HG02610 (cell line): Measurements from ENCODE around the gene DAB2IP.

Experiments used
- ATAC-seq: cut with Tn5 transposase; IDR thresholded peaks from one replicate; pipeline ENCODE4 v1.9.1; 2021; ENCODE audit warnings: mild to moderate bottlenecking, moderate library complexity; ENCODE audit not compliant: unreplicated experiment

The DAB2IP gene

GRCh38 chr9:121625590-121625989 is 25.8 kb upstream of the DAB2IP start:
- no peak for ATAC-seq

DNA sequence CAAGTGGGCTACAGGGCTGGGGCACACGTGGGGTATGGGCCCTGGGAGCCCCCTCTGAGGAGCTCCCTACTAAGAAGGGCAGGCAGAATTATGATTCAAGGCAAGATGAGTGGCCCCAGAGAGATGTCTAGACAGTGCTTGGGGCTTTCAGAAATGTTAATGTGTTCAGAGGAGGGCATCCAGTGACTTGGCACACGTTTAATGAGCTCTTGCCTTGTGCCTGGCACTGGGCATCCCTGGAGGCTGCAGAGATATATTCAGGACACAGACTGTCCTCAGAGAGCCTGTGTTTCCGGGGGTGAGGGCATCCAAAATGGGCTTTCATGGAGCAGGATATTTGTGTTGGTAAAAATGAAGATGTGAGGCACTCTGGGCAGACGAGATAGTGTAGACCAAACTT is 25.4 kb upstream of the DAB2IP start:
- no peak for ATAC-seq

- ATAC-seq, result no peak
Measured at GRCh38 chr9:121627427-121627826, 24.0 kb upstream of the DAB2IP start.

DNA sequence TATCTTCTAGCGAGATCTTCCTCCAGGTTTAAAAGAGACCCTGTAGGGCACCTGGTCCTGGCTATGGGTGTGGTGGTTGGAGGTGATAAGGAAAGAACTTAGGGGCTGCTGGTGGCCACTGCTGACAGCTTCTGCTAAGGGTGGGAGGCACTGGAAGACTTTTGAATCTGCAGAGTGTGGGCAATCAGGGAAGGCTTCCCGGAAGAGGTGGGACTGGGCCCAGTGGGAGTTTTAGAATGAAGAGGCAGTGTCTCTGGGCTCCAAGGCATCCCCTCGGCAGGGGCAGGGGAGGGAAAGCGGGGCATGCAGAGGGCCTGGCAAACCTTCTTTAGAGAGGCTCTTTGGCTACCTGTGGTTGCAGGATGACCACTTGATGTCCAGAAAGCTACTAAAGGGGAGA is 23.0 kb upstream of the DAB2IP start:
- ATAC-seq, result no peak

DNA sequence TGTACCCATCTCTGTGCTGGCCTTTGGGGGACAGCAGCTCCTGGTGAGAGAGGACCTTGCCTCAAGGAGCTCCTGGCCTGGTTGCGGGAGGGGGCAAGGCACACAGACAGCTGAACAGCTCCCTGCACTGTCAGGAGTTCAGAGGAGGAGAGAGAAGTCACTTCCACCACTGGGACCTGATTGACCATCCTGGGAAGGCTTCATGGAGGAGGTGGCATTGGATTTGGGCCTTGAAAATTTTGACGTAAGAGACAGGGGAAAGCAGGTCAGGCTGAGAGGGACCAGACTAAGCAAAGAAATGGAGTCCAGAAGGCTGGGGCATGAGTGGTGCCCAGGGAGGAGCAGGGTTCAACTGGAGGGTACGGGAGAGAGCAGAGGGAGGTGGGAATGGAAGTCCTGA is 20.3 kb upstream of the DAB2IP start:
- ATAC-seq, result no peak

GRCh38 chr9:121631978-121632418 is 19.4 kb upstream of the DAB2IP start:
- no peak for ATAC-seq

GRCh38 chr9:121633119-121633714 is 18.2 kb upstream of the DAB2IP start:
- no peak for ATAC-seq

DNA sequence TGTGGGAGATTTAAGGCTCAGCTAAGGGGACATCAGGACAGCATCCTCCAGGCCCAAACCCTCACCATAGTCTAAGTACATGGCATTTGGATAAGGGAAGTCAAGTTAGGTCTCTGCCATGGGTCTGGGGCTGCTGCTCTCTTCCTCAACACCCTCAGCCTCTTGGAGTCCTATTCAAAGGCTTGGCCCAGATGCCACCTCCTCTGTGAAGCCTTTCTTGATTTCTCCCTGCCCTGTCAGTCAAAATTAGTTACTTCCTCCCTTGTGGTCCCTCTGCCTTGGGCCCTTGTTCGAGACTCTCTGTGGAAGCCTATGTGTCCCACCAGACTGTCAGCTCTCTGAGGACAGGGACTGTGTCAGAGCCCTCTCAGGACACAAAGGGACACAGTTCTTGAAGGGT is 17.7 kb upstream of the DAB2IP start:
- ATAC-seq, result no peak

GRCh38 chr9:121634329-121635261 is 16.8 kb upstream of the DAB2IP start:
- no peak for ATAC-seq

DNA sequence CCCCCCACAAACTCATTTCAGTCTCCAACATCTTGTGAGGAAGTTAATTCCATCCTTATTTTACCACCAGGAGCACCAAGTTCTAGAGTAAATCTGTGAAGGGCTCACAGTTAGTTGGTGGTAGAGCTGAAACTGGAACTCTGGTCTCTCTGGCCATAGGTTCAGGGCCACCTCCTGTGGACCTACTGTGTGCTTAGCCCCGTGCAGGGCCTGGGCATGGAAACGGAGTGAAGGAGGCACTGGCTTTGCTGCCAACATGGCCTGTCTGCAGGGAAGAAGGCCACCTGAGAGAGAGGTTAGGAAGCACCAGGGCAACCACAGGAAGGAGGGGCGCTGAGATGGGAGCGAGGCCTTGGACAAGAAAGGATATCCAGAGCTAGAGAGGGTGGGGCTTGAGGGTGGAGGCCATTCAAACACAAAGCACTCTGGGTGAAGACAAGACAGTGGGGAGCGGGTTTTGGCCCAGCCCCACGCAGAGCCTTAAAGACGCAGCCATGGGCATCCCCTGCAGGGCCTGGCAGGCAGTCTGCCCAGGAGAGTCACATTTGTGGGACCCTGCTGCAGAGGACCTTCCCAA is 16.0 kb upstream of the DAB2IP start:
- no peak for ATAC-seq

DNA sequence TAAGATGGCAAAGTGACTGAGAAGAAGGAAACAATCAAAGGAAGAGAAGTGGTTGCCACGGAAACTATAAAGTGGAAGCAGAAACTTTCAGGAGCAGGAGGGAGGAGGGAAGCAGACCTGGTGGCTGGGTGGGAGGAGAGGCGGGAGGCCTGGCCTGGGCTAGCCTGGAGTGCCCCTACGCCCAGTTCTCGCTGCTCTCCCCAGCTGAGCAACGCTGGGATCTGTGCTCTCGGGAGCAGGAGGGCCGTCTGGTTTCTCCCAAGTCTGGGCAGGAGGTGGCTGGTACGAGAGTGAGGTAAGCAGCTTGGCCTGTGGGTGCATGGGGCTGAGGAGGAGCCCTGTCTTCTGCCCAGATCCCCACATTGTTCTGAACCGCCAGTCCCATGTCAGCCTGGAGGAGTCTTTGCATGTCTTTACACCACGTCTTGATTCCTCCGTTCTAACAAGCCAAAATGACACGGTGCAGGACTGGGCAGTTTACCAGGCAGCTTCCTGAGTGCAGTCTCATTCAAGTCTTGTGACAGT is 15.0 kb upstream of the DAB2IP start:
- ATAC-seq, result no peak

DNA sequence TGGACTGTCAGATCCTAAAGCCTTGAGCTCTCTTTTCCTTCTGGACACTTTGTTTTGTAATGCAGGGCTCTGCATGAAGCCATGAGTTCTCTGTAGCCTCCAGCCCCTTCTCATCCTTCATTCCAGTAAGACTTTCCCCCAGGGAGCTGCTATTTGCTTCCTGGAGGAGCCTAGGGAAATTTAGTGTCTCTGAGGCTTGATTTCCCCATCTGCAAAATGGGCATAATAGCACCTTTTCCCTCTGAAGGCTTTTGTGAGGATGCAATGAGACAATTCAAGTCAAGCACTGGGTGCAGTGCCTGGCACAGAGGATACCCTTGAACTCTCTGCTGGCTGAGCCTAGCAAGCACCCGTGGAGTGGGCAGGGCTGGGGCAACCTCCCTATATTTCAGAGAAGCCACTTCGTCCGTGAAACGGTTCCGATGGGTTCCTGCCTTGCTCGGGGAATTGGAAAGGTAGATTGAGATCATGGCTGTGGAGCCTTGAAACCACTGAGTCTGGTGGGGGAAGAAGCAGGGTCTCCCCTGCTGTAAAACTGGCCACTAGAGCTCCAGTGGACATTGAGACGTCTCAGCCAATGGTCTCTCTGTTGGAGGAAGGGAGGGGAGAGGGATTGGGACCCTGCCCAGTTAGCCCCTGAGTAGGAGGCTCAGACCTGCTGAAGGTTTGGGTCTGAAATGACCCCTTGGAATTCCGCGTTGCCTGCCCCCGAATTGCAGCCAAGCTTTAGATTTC is 14.3 kb upstream of the DAB2IP start:
- ATAC-seq, result no peak

DNA sequence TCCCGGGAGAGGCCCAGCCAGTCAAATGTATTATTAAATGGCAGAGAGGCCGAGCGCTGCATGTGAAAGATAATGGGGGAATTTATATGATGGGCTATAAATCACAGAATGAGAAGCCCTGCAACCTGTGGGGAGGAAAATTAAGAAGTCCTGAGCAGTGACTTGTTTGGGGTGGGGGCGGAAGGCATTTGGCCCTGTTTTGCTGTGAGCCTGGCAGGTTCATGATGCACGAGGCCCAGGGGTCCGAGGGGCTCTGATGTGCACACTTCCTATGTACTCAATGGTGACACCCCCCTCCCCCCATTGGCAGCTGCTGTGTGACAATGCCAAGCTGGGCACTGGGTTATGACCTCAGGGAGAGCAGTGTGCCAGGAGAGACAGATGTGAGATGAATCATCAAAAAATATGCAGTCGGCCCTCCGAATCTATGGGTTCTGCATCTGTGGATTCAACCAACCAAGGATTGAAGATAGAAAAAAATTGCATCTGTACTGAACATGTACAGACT is 13.7 kb upstream of the DAB2IP start:
- ATAC-seq, result no peak

GRCh38 chr9:121638399-121638798 is 13.0 kb upstream of the DAB2IP start:
- no peak for ATAC-seq

DNA sequence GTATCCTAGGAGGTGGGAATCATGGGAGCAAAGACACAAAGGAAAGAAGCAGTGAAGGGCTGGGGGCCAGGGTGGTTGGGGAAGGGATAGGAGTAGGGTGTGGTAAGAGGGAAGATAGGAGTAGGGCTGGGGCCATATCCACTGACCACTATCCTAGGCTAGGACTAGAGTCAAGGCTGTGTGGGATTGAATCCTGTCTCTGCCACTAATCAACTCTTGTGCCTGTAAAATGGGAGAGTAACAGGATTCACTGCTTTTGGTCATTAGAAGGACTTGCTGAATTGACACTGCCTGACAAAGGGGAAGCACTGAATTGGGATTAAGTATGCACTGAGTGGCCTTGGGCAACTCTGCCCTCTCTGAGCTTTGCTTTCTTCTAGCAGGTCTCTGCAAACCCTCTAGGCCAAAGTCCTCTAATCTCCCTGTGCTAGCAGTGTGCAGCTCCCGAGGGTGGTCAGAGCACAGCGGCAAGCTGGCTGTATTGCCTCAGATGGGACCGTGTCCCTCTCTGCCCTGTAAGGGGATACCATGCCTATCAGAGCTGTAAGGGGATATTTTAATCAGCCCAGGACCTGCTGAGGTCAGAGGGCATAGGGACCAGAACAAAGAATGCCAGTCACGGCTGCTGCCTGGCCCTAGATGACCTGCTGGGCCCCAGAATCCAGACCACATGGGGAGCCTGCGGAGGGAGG is 12.4 kb upstream of the DAB2IP start:
- no peak for ATAC-seq

GRCh38 chr9:121639619-121640018 is 11.8 kb upstream of the DAB2IP start:
- no peak for ATAC-seq

- ATAC-seq, result no peak
Measured at GRCh38 chr9:121640076-121640475, 11.4 kb upstream of the DAB2IP start.

DNA sequence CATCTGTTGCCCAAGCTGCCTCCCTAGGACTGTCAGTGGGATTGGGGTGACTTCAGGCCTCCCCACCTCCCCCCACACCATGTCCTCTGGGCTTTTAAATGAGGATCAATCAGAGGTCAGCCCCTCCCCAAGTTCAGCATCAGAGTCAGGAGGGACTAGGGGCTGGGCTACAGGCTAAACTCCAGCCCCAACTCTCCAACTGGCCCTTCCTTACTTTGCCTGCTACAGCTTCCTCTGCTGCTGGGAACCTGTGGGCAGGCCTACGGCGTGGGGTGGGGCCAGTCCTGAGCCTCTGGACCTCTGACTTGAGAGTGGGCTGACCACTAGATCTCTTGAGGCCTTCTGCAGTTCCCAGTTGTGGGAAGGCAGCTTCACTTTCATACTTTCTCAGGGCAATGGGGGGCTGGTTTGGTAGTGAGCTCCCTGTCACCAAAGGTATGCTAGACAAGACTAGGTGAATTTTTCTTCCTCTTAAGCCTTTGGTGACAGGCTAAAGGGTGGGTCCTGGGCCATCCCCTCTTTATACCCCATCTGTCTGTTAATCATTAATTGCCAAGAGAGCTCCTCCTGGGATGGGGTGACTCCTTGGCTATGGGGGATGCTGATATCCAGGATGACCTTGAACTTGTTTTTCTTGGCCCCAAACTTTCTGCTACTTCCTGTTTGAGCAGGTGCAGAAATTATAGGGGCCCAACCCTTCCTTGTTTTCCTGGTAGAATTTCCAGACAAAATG is 10.8 kb upstream of the DAB2IP start:
- no peak for ATAC-seq

DNA sequence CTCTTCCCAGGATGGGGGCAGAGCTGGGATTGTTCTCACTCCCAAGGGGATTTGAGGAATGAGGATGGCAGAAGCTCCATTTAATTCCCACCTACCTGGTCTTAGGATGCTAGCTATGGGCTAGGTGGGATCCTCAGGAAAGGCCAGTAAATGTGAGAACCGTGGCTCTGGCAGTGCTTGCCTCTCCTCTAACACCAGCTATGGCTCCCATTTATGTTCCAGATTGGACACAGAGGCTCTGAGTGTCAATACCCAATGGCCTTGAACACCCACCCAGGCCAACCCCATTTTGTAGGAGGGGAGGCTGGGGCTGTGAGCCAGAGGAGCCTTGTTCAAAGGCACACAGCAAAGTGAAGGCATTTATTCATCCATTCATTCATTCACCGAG is 10.2 kb upstream of the DAB2IP start:
- no peak for ATAC-seq

DNA sequence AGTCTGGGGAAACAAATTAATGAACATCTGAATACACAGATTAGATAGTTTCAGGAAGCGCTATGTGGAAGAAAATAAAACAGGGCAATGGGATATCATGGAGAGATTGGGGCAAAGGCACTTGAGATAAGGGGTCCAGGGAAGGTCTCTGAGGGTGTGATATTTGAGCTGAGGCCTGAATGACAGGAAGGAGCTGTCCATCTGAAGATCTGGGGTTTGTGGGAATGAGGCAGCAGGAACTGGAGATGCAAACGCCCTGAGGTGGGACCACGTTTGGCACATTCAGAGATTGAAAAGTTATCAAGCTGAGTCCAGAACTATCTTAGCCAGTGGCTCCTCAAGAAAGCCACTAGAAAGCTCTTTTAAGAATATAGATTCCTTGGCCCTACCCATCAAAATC is 8.7 kb upstream of the DAB2IP start:
- no peak for ATAC-seq
